ENCODE measurements around the gene AUNIP.

The AUNIP gene

DNA sequence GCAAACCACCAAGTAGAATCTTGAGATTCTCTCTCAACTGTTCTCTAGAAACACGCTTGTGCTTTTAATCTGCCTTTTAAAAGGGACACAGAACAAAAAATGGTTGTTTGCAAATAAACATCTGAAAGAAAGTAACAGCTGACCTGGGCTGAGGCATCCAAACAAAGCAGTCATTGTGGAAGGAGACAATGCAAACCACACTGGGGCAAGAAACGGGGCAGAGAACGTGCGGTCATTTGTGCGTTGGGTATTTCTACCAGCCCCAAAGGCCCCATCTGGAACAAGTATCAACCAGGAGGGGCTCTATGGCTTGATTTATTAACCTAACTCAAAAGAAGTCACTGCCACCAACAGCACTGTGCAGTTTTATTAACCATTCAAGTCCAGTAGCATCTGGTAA lies 41.0 kb upstream of the AUNIP start:
- H3K27me3 ChIP-seq (ENCODE audit: insufficient read depth, low read length), result no peaks in the 10 kb centered on the region

DNA sequence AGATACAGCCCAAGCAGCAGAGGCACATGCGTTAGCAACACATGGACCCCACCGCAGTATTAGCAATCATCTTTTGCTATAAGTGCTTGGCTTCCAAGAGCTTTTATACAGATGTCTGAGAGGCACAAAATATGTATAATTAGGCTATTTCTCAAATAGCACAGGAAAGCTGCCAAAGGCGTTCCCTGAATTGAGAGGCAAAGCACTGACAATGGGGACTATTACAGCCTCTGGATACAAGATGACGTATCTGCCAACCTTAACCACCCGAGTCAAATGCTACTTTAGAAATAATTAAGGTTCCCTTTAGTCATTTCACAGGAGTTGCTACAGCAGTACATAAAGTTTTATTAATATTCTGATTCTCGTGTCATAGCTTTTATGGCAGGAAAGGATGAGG lies 40.5 kb upstream of the AUNIP start:
- peaks cover 70% of the 10 kb centered on the region for H3K36me3 ChIP-seq (ENCODE audit: insufficient read depth, low read length)
- no peak overlapping the region for H3K27ac ChIP-seq (ENCODE audit: low read depth, low read length)

More for the DNA sequence above, 41.0 kb upstream of the AUNIP start:
- Histone ChIP-seq H3K4me3 (ENCODE audit: low read length) (no peak overlapping the region), H3K4me1 (ENCODE audit: insufficient read depth, low read length) (peaks cover 16% of the 10 kb centered on the region), H3K9me3 (ENCODE audit: insufficient read depth, low read depth, low read length) (no peaks in the 10 kb centered on the region), H3K27ac (ENCODE audit: low read depth, low read length) (no peak overlapping the region), H3K36me3 (ENCODE audit: insufficient read depth, low read length) (peaks cover 70% of the 10 kb centered on the region), H3K9ac (ENCODE audit: low read depth, low read length) (no peak overlapping the region)
- WGBS, result 93% methylated on average over 5 of the region's 5 CpGs

DNA sequence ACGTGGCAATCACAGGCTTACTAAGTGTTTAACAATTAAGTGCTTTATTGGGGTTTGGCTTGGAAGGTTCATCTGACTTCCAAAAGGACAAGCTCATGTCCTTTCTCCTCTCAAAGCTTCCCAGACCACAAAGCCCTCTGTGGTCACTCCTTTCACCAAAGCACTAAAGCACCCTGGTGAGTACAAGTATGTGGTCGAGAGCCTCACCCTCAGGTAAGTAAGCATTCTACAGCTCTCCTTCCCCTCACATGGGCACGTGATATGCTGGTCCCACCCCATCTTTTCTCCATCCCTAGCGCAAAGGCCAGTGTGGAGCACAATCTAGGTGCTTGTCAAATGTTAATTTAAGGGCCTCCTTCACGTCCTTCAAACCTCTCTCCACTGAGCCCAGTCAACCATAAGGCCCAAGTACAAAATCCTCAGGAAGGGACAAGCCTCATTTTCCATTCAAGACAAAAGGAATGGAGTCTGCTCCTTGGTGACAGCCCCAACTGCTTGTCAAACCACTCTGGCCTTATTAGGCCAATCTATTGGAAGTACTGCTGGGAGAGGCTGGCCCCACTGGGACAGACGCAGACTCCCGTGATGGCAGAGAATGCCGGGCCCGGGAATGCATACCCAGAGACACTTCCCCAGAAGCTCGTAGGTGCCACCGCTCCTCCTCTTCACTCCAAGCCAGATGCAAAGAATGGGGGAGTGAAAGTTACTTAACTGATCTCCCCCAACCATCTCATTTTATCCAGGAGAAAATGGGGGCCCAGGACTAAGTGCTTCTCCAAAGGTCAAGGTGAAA lies 39.2 kb upstream of the AUNIP start:
- Histone ChIP-seq H3K27ac (ENCODE audit: low read depth, low read length) (no peak overlapping the region), H3K36me3 (ENCODE audit: insufficient read depth, low read length) (peaks cover 61% of the 10 kb centered on the region), H3K9me3 (ENCODE audit: insufficient read depth, low read depth, low read length) (no peaks in the 10 kb centered on the region), H3K4me1 (ENCODE audit: insufficient read depth, low read length) (peaks cover 4% of the 10 kb centered on the region; the same call in 1 of the 2 replicates), H3K27me3 (ENCODE audit: insufficient read depth, low read length) (no peaks in the 10 kb centered on the region), H3K9ac (ENCODE audit: low read depth, low read length) (no peak overlapping the region), H3K4me3 (ENCODE audit: low read length) (no peak overlapping the region)
- 85% methylated on average over 8 of the region's 11 CpGs for WGBS

More for the DNA sequence above, 40.5 kb upstream of the AUNIP start:
- Histone ChIP-seq H3K9ac (ENCODE audit: low read depth, low read length) (no peak overlapping the region), H3K27me3 (ENCODE audit: insufficient read depth, low read length) (no peaks in the 10 kb centered on the region), H3K9me3 (ENCODE audit: insufficient read depth, low read depth, low read length) (no peaks in the 10 kb centered on the region), H3K4me1 (ENCODE audit: insufficient read depth, low read length) (peaks cover 16% of the 10 kb centered on the region), H3K4me3 (ENCODE audit: low read length) (no peak overlapping the region)
- 96% methylated on average over 6 of the region's 6 CpGs for WGBS

DNA sequence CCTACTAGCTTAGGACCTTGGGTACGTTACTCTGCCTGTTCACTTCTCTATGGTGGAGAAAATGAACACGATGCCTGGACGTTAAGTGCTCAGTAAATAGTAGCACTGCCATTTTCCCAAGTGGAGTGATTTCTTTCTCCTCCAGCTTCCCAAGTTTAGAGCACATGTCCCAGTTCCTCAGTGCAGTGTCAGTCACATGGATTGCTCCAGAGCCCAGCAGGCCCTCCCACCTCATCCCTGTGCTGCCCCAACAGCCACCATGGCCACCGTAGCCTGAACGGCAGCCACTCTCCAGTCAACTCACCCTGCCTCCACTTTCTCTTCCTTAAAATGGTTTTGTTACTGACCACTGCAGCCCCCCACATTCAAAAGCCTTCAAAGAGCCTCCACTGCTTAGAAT lies 38.5 kb upstream of the AUNIP start:
- no peak overlapping the region for H3K27ac ChIP-seq (ENCODE audit: low read depth, low read length)
- WGBS, result 91% methylated on average over 5 of the region's 5 CpGs

GRCh38 chr1:25896266-25896665 lies 37.0 kb upstream of the AUNIP start:
- H3K4me1 ChIP-seq (ENCODE audit: insufficient read depth, low read length), result peaks cover 23% of the 10 kb centered on the region
- H3K27ac ChIP-seq (ENCODE audit: low read depth, low read length), result peak overlapping the region; percentile 25; the same call in 1 of the 2 replicates
- no peaks in the 10 kb centered on the region for H3K9me3 ChIP-seq (ENCODE audit: insufficient read depth, low read depth, low read length)
- H3K9ac ChIP-seq (ENCODE audit: low read depth, low read length), result no peak overlapping the region
- H3K36me3 ChIP-seq (ENCODE audit: insufficient read depth, low read length), result peaks cover 40% of the 10 kb centered on the region
- H3K4me3 ChIP-seq (ENCODE audit: low read length), result no peak overlapping the region
- H3K27me3 ChIP-seq (ENCODE audit: insufficient read depth, low read length), result no peaks in the 10 kb centered on the region
- 86% methylated on average over 1 of the region's 1 CpG for whole genome bisulfite sequencing

More for the DNA sequence above, 38.5 kb upstream of the AUNIP start:
- Histone ChIP-seq H3K9me3 (ENCODE audit: insufficient read depth, low read depth, low read length) (no peaks in the 10 kb centered on the region), H3K4me1 (ENCODE audit: insufficient read depth, low read length) (peaks cover 9% of the 10 kb centered on the region), H3K9ac (ENCODE audit: low read depth, low read length) (no peak overlapping the region), H3K27me3 (ENCODE audit: insufficient read depth, low read length) (no peaks in the 10 kb centered on the region), H3K4me3 (ENCODE audit: low read length) (no peak overlapping the region), H3K36me3 (ENCODE audit: insufficient read depth, low read length) (peaks cover 55% of the 10 kb centered on the region)

DNA sequence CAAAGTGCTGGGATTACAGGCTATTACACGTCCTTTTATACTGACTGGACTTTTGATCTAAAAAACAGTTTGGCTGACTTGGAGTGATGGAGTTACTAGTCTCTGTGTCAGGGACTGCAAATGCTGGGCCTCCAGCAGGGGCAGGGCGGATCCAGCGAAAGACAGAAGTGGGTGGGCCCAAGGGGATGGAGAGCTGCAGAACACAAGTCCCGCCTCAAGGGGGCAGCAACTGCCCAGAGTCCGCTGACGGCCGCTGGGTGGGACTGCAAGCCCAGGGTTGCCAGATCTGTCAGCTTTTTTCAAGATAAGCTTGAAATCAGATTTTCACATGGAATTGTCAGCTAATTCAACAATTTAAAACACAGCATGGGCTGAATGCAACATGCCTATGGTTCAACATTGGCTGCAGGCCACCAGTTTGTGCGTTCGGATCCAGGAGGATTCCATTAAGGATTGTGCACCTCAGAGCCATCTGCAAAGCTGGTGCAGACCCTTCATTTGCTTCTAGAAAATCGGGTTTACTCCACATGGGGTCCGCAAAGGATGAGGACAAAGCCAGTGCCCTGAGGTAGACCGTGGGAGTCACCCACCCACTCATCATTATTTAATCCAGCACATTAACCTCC lies 36.2 kb upstream of the AUNIP start:
- Histone ChIP-seq H3K36me3 (ENCODE audit: insufficient read depth, low read length) (peaks cover 32% of the 10 kb centered on the region), H3K4me1 (ENCODE audit: insufficient read depth, low read length) (peaks cover 28% of the 10 kb centered on the region), H3K27ac (ENCODE audit: low read depth, low read length) (peak overlapping the region; percentile 25; the same call in 1 of the 2 replicates), H3K9me3 (ENCODE audit: insufficient read depth, low read depth, low read length) (no peaks in the 10 kb centered on the region), H3K27me3 (ENCODE audit: insufficient read depth, low read length) (no peaks in the 10 kb centered on the region), H3K4me3 (ENCODE audit: low read length) (no peak overlapping the region), H3K9ac (ENCODE audit: low read depth, low read length) (no peak overlapping the region)
- 23% methylated on average over 12 of the region's 12 CpGs for WGBS

GRCh38 chr1:25893116-25893515 lies 33.9 kb upstream of the AUNIP start:
- Histone ChIP-seq H3K4me1 (ENCODE audit: insufficient read depth, low read length) (peaks cover 32% of the 10 kb centered on the region), H3K4me3 (ENCODE audit: low read length) (no peak overlapping the region), H3K9ac (ENCODE audit: low read depth, low read length) (peak overlapping the region; percentile 48; the same call in 1 of the 2 replicates), H3K36me3 (ENCODE audit: insufficient read depth, low read length) (peaks cover 8% of the 10 kb centered on the region), H3K27me3 (ENCODE audit: insufficient read depth, low read length) (no peaks in the 10 kb centered on the region), H3K27ac (ENCODE audit: low read depth, low read length) (no peak overlapping the region), H3K9me3 (ENCODE audit: insufficient read depth, low read depth, low read length) (no peaks in the 10 kb centered on the region)
- 88% methylated on average over 3 of the region's 4 CpGs for WGBS

DNA sequence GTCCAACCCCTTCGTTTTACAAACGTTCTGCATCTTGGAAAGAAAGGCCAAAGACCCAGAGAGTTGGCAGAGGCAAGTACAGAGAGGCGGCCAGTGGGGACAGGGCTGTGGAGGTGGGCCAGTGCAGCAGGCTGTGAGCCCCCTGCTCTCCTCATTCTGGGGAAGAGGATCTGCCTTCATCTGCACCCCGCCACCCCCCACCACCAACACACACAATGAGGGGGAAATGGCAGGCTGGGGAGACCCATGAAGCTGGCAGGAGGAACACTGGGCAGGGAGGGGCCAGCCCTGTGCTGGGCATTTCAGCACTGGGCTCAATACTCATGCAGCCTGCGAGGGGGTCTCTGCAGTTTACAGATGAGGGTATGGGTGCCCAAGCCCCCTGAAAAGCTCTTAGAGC lies 32.3 kb upstream of the AUNIP start:
- peak overlapping the region; percentile 96 for H3K27ac ChIP-seq (ENCODE audit: low read depth, low read length)

GRCh38 chr1:25890239-25891034 lies 31.2 kb upstream of the AUNIP start:
- Histone ChIP-seq H3K9me3 (ENCODE audit: insufficient read depth, low read depth, low read length) (no peaks in the 10 kb centered on the region), H3K27ac (ENCODE audit: low read depth, low read length) (no peak overlapping the region), H3K4me1 (ENCODE audit: insufficient read depth, low read length) (peaks cover 28% of the 10 kb centered on the region), H3K4me3 (ENCODE audit: low read length) (no peak overlapping the region), H3K9ac (ENCODE audit: low read depth, low read length) (no peak overlapping the region), H3K27me3 (ENCODE audit: insufficient read depth, low read length) (no peaks in the 10 kb centered on the region), H3K36me3 (ENCODE audit: insufficient read depth, low read length) (peaks cover 3% of the 10 kb centered on the region; the same call in 1 of the 2 replicates)
- WGBS, result 87% methylated on average over 10 of the region's 10 CpGs

More for the DNA sequence above, 32.3 kb upstream of the AUNIP start:
- Histone ChIP-seq H3K4me1 (ENCODE audit: insufficient read depth, low read length) (peaks cover 32% of the 10 kb centered on the region), H3K9ac (ENCODE audit: low read depth, low read length) (peak overlapping the region; percentile 24; the same call in 1 of the 2 replicates), H3K36me3 (ENCODE audit: insufficient read depth, low read length) (peaks cover 3% of the 10 kb centered on the region; the same call in 1 of the 2 replicates), H3K27me3 (ENCODE audit: insufficient read depth, low read length) (no peaks in the 10 kb centered on the region), H3K4me3 (ENCODE audit: low read length) (no peak overlapping the region), H3K9me3 (ENCODE audit: insufficient read depth, low read depth, low read length) (no peaks in the 10 kb centered on the region)
- 88% methylated on average over 4 of the region's 5 CpGs for WGBS

DNA sequence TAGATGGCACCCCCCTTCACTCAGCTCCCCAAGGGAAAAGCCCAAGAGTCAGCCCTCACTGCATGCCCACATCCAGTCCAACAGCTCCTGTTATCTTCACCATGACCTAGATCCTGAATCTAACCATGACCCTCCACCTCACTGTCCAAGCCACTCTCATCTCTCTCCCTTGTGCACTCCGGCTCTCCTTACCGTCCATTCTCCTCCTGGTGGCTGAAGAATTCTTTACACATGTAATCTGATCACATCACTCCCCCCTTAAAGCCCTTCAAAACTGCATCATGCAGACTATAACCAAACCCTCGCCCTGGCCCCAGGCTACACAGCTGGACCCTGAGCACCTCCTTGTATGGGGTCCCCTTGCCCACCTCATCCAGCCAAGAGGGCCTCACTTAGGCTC lies 30.2 kb upstream of the AUNIP start:
- Histone ChIP-seq H3K9me3 (ENCODE audit: insufficient read depth, low read depth, low read length) (no peaks in the 10 kb centered on the region), H3K27ac (ENCODE audit: low read depth, low read length) (no peak overlapping the region), H3K36me3 (ENCODE audit: insufficient read depth, low read length) (peaks cover 3% of the 10 kb centered on the region; the same call in 1 of the 2 replicates), H3K27me3 (ENCODE audit: insufficient read depth, low read length) (no peaks in the 10 kb centered on the region), H3K4me3 (ENCODE audit: low read length) (no peak overlapping the region), H3K4me1 (ENCODE audit: insufficient read depth, low read length) (peaks cover 28% of the 10 kb centered on the region), H3K9ac (ENCODE audit: low read depth, low read length) (no peak overlapping the region)
- 80% methylated on average over 3 of the region's 3 CpGs for WGBS

All from HUES64 (cell line).